GM23338 (cell line): Measurements from ENCODE around the gene SMTN. TPM values are rescaled to one million over a fixed set of nuclear protein-coding genes. Genes with fewer than 3 reads are reported as not detected.

Experiments
- ATAC-seq: fragments of 200-7000 bp; cut with Tn5 transposase; 3 replicates; pipeline ENCODE4 v1.9.1; 2020
- DNase-seq: peaks from one replicate; pipeline ENCODE4 v3.0.0-alpha.2; 2015; ENCODE audit warnings: low spot score
- H2AFZ ChIP-seq: fragments of 200-600 bp; sonication (generic); 2 replicates; pipeline ENCODE4 v1.8.0; 2016; ENCODE audit warnings: antibody characterized with exemption, mild to moderate bottlenecking, moderate library complexity
- H3F3A ChIP-seq: fragments of 200-600 bp; sonication (generic); replicated peaks from 2 replicates; pipeline ENCODE4 v1.8.0; 2017; ENCODE audit warnings: antibody characterized with exemption, mixed run types, low read depth
- H3K27ac ChIP-seq: fragments of 200-600 bp; sonication (generic); 2 replicates; pipeline ENCODE4 v1.6.1; 2016; ENCODE audit warnings: low read depth
- H3K27me3 ChIP-seq: fragments of 200-600 bp; sonication (generic); 2 replicates; pipeline ENCODE4 v1.8.0; 2016; ENCODE audit warnings: mild to moderate bottlenecking, mixed run types, moderate library complexity; ENCODE audit not compliant: insufficient read depth
- H3K36me3 ChIP-seq: fragments of 200-600 bp; sonication (generic); 2 replicates; pipeline ENCODE4 v1.8.0; 2016; ENCODE audit warnings: mild to moderate bottlenecking; ENCODE audit not compliant: insufficient read depth
- H3K4me1 ChIP-seq: fragments of 200-600 bp; sonication (generic); 2 replicates; pipeline ENCODE4 v1.8.0; 2016; ENCODE audit warnings: mild to moderate bottlenecking, moderate library complexity; ENCODE audit not compliant: insufficient read depth
- H3K4me2 ChIP-seq: fragments of 200-600 bp; sonication (generic); 2 replicates; pipeline ENCODE4 v1.7.1; 2017; ENCODE audit warnings: mixed run types
- H3K4me3 ChIP-seq: fragments of 200-600 bp; sonication (generic); 2 replicates; pipeline ENCODE4 v1.6.1; 2016; ENCODE audit warnings: mixed run types
- H3K79me2 ChIP-seq: fragments of 200-600 bp; sonication (generic); replicated peaks from 2 replicates; pipeline ENCODE4 v1.8.0; 2017; ENCODE audit warnings: mild to moderate bottlenecking; ENCODE audit not compliant: insufficient read depth
- H3K9me2 ChIP-seq: fragments of 200-600 bp; sonication (generic); 2 replicates; pipeline ENCODE4 v1.8.0; 2017; ENCODE audit not compliant: insufficient read depth
- H4K20me1 ChIP-seq: fragments of 200-600 bp; sonication (generic); replicated peaks from 2 replicates; pipeline ENCODE4 v1.8.0; 2017; ENCODE audit warnings: mild to moderate bottlenecking; ENCODE audit not compliant: insufficient read depth
- H3K27ac Mint-ChIP-seq: 2 replicates; pipeline ENCODE4 v1.8.0; 2020; ENCODE audit warnings: inconsistent platforms, mild to moderate bottlenecking, moderate library complexity, mixed read lengths
- H3K27me3 Mint-ChIP-seq: 3 replicates; pipeline ENCODE4 v1.8.0; 2022; ENCODE audit warnings: low read depth, mild to moderate bottlenecking, moderate library complexity, mixed read lengths, inconsistent platforms; ENCODE audit not compliant: insufficient read depth, poor library complexity
- H3K36me3 Mint-ChIP-seq: 3 replicates; pipeline ENCODE4 v1.8.0; 2021; ENCODE audit warnings: low read depth, mild to moderate bottlenecking, inconsistent platforms, moderate library complexity, mixed read lengths
- H3K4me1 Mint-ChIP-seq: 3 replicates; pipeline ENCODE4 v1.8.0; 2020; ENCODE audit warnings: mild to moderate bottlenecking, inconsistent platforms, mixed read lengths
- H3K4me3 Mint-ChIP-seq: 3 replicates; pipeline ENCODE4 v1.8.0; 2021; ENCODE audit warnings: moderate library complexity, mild to moderate bottlenecking, inconsistent platforms, mixed read lengths
- H3K9me3 Mint-ChIP-seq: 3 replicates; pipeline ENCODE4 v1.8.0; 2020; ENCODE audit warnings: moderate library complexity, mild to moderate bottlenecking, inconsistent platforms, mixed read lengths
- CREB1 ChIP-seq: fragments of 250-450 bp; sonication (Bioruptor Pico); IDR thresholded peaks from 2 replicates; pipeline ENCODE4 v1.5.0; 2020; ENCODE audit warnings: low read depth, mild to moderate bottlenecking, moderate library complexity
- CTCF ChIP-seq, 2 experiments: fragments of 200-600 bp in 1 of 2; sonication (generic) in 1 of 2; conservative IDR thresholded peaks; 2 replicates each; pipeline versions ENCODE4 v1.5.1 to v1.6.1; 2016 to 2017; ENCODE audit warnings: antibody characterized with exemption in 2 of 2, low read depth in 2 of 2, mild to moderate bottlenecking in 2 of 2, moderate library complexity in 1 of 2
- ETS1 ChIP-seq: IDR thresholded peaks from 2 replicates; pipeline ENCODE4 v1.6.1; 2016; ENCODE audit warnings: antibody characterized with exemption
- JUNB ChIP-seq: IDR thresholded peaks from one replicate; pipeline ENCODE4 v1.6.1; 2016; ENCODE audit warnings: antibody characterized with exemption; ENCODE audit not compliant: unreplicated experiment
- NANOG ChIP-seq: IDR thresholded peaks from 2 replicates; pipeline ENCODE4 v1.6.1; 2016; ENCODE audit warnings: antibody characterized with exemption, borderline replicate concordance
- REST ChIP-seq: IDR thresholded peaks from one replicate; pipeline ENCODE4 v1.6.1; 2018; ENCODE audit warnings: antibody characterized with exemption; ENCODE audit not compliant: unreplicated experiment
- STAT1 ChIP-seq: IDR thresholded peaks from one replicate; pipeline ENCODE4 v1.6.1; 2016; ENCODE audit warnings: antibody characterized with exemption; ENCODE audit not compliant: unreplicated experiment
- ZNF114 ChIP-seq: fragments of 250-450 bp; sonication (Bioruptor Pico); IDR thresholded peaks from 2 replicates; pipeline ENCODE4 v1.5.0; 2020; ENCODE audit warnings: mild to moderate bottlenecking, moderate library complexity
- polyA plus RNA-seq: library from polyadenylated mRNA; unstranded; fragments of >200 nt; fragmentation: Nextera tagmentation; extraction: Ambion mirVana; gene quantifications from 2 replicates; pipeline ENCODE4 v1.2.1, GENCODE V29; 2016
- total RNA-seq: library from RNA; depleted of rRNA; stranded (reverse); fragments of >200 nt; shearing (Covaris generic); gene quantifications from 2 replicates; pipeline ENCODE4 v1.2.3, GENCODE V29; 2014
- TF ChIP-seq, protein P1 (sequence below): fragments of 250-450 bp; sonication (Bioruptor Pico); IDR thresholded peaks from 2 replicates; pipeline ENCODE4 v1.5.0; 2020; ENCODE audit warnings: mild to moderate bottlenecking, moderate library complexity

Gene SMTN
- total and polyA plus RNA-seq, 2 experiments from 2014 or later: 27.4 to 32.2 TPM

DNA sequence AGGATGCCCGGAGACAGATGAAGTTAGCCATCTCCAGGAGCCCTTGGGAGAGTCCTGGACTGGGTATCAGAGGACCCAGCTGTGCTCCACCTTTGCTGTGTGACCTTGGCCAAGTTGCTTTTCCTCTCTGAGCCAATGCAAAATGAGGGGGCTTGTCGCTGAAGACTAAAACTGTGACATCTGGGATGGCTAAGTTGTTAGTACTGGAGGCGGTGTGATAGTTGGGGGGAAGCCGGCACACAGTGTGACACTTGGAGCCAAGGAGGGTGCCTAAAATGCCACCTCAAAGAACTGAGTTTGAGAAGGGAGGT is 42.1 kb downstream of the SMTN start (continued):
- TF ChIP-seq, protein P1, sequence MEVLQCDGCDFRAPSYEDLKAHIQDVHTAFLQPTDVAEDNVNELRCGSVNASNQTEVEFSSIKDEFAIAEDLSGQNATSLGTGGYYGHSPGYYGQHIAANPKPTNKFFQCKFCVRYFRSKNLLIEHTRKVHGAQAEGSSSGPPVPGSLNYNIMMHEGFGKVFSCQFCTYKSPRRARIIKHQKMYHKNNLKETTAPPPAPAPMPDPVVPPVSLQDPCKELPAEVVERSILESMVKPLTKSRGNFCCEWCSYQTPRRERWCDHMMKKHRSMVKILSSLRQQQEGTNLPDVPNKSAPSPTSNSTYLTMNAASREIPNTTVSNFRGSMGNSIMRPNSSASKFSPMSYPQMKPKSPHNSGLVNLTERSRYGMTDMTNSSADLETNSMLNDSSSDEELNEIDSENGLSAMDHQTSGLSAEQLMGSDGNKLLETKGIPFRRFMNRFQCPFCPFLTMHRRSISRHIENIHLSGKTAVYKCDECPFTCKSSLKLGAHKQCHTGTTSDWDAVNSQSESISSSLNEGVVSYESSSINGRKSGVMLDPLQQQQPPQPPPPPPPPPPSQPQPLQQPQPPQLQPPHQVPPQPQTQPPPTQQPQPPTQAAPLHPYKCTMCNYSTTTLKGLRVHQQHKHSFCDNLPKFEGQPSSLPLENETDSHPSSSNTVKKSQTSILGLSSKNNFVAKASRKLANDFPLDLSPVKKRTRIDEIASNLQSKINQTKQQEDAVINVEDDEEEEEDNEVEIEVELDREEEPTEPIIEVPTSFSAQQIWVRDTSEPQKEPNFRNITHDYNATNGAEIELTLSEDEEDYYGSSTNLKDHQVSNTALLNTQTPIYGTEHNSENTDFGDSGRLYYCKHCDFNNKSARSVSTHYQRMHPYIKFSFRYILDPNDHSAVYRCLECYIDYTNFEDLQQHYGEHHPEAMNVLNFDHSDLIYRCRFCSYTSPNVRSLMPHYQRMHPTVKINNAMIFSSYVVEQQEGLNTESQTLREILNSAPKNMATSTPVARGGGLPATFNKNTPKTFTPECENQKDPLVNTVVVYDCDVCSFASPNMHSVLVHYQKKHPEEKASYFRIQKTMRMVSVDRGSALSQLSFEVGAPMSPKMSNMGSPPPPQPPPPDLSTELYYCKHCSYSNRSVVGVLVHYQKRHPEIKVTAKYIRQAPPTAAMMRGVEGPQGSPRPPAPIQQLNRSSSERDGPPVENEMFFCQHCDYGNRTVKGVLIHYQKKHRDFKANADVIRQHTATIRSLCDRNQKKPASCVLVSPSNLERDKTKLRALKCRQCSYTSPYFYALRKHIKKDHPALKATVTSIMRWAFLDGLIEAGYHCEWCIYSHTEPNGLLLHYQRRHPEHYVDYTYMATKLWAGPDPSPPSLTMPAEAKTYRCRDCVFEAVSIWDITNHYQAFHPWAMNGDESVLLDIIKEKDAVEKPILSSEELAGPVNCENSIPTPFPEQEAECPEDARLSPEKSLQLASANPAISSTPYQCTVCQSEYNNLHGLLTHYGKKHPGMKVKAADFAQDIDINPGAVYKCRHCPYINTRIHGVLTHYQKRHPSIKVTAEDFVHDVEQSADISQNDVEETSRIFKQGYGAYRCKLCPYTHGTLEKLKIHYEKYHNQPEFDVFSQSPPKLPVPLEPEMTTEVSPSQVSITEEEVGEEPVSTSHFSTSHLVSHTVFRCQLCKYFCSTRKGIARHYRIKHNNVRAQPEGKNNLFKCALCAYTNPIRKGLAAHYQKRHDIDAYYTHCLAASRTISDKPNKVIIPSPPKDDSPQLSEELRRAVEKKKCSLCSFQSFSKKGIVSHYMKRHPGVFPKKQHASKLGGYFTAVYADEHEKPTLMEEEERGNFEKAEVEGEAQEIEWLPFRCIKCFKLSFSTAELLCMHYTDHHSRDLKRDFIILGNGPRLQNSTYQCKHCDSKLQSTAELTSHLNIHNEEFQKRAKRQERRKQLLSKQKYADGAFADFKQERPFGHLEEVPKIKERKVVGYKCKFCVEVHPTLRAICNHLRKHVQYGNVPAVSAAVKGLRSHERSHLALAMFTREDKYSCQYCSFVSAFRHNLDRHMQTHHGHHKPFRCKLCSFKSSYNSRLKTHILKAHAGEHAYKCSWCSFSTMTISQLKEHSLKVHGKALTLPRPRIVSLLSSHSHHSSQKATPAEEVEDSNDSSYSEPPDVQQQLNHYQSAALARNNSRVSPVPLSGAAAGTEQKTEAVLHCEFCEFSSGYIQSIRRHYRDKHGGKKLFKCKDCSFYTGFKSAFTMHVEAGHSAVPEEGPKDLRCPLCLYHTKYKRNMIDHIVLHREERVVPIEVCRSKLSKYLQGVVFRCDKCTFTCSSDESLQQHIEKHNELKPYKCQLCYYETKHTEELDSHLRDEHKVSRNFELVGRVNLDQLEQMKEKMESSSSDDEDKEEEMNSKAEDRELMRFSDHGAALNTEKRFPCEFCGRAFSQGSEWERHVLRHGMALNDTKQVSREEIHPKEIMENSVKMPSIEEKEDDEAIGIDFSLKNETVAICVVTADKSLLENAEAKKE (CRISPR knock-in tag): no peak

- Mint-ChIP-seq H3K9me3 (no peaks in the 10 kb centered on the region), H3K4me3 (no peak overlapping the region), H3K27ac (no peak overlapping the region), H3K36me3 (no peaks in the 10 kb centered on the region), H3K27me3 (peaks cover 20% of the 10 kb centered on the region), H3K4me1 (peaks cover 27% of the 10 kb centered on the region)
- Histone ChIP-seq H3K36me3 (no peaks in the 10 kb centered on the region), H3K27ac (no peak overlapping the region), H3K4me1 (peaks cover 17% of the 10 kb centered on the region; the same call in 1 of the 2 replicates), H3F3A (no peaks in the 10 kb centered on the region), H3K27me3 (no peaks in the 10 kb centered on the region), H3K79me2 (no peaks in the 10 kb centered on the region), H3K4me2 (no peak overlapping the region), H3K4me3 (no peak overlapping the region), H3K9me2 (no peaks in the 10 kb centered on the region), H2AFZ (no peak overlapping the region), H4K20me1 (no peaks in the 10 kb centered on the region)
- ATAC-seq (no peak), DNase-seq (no peak)
- no peak for TF ChIP-seq NANOG
- no peak for TF ChIP-seq CREB1 (CRISPR knock-in tag)
- TF ChIP-seq JUNB: no peak
- TF ChIP-seq ETS1: no peak
- TF ChIP-seq ZNF114: no peak
- TF ChIP-seq REST: no peak
- no peak for TF ChIP-seq STAT1
- no peak for TF ChIP-seq CTCF (conservative IDR thresholded peaks at IDR 0.05; ENCODE audit: low read depth in 2 of 2)
Observed at GRCh38 chr22:31124290-31124689, 43.2 kb downstream of the SMTN start.
